Stimulated activated CD8-positive, alpha-beta memory T cell treated with anti-CD3 and anti-CD28 coated beads, Interleukin-2, amount 100 ng/mL, for 48 hours (primary cell): ENCODE data around the gene TPBGL.
A peak's percentile ranks its signal among the peaks of the same experiment; 100 is the strongest.
"Not testable (repeated sequence)": the region's sequence is repeated elsewhere in the genome, so short reads cannot be mapped to it uniquely, and the experiment has no call there.

ENCODE experiments used
- DNase-seq, 2 donors: peaks; one replicate each; pipeline ENCODE4 v3.0.0-alpha.2; 2020; ENCODE audit warnings: low read depth in 2 of 2

Gene TPBGL

GRCh38 chr11:75271730-75272129, 31.2 kb downstream of the TPBGL start:
- no peak for DNase-seq

- no peak for DNase-seq
These were observed 31.8 kb downstream of the TPBGL start for GRCh38 chr11:75272391-75272790.

GRCh38 chr11:75272821-75273301, 32.3 kb downstream of the TPBGL start:
- no peak for DNase-seq

- DNase-seq, result no peak
These were observed 33.1 kb downstream of the TPBGL start for GRCh38 chr11:75273411-75274391.

- not testable (repeated sequence) for DNase-seq
These were observed 34.1 kb downstream of the TPBGL start for GRCh38 chr11:75274716-75275115.

GRCh38 chr11:75275581-75275980, 35.0 kb downstream of the TPBGL start:
- DNase-seq, result peak; percentile 17 to 19

GRCh38 chr11:75276186-75276585, 35.6 kb downstream of the TPBGL start:
- DNase-seq, result no peak

GRCh38 chr11:75276686-75277085, 36.1 kb downstream of the TPBGL start:
- no peak for DNase-seq

GRCh38 chr11:75277211-75277805, 36.7 kb downstream of the TPBGL start:
- no peak for DNase-seq

GRCh38 chr11:75277991-75278790, 37.6 kb downstream of the TPBGL start:
- no peak for DNase-seq

- DNase-seq, result no peak
These were observed 38.7 kb downstream of the TPBGL start for GRCh38 chr11:75279273-75279672.

GRCh38 chr11:75280227-75280701, 39.7 kb downstream of the TPBGL start:
- DNase-seq, result peak; percentile 43 to 60

- DNase-seq, result no peak
These were observed 40.3 kb downstream of the TPBGL start for GRCh38 chr11:75280770-75281468.

- DNase-seq, result no peak
These were observed 41.0 kb downstream of the TPBGL start for GRCh38 chr11:75281469-75282095.

GRCh38 chr11:75283391-75283931, 42.9 kb downstream of the TPBGL start:
- DNase-seq, result no peak

- no peak for DNase-seq
These were observed 45.3 kb downstream of the TPBGL start for GRCh38 chr11:75285776-75286360.

- no peak for DNase-seq
These were observed 46.4 kb downstream of the TPBGL start for GRCh38 chr11:75286826-75287465.

GRCh38 chr11:75287579-75287978, 47.0 kb downstream of the TPBGL start:
- no peak for DNase-seq

- no peak for DNase-seq
These were observed 48.9 kb downstream of the TPBGL start for GRCh38 chr11:75289511-75289760.

GRCh38 chr11:75289919-75290318, 49.3 kb downstream of the TPBGL start:
- no peak for DNase-seq
